ENCODE data around the gene DUT.

Gene DUT

GRCh38 chr15:48371550-48371949 lies 40.3 kb downstream of the DUT start:
- no peak for DNase-seq (ENCODE audit: low read depth, low spot score)

- no peak for DNase-seq (ENCODE audit: low read depth, low spot score)
Observed at GRCh38 chr15:48371961-48372360, 40.7 kb downstream of the DUT start.

- DNase-seq (ENCODE audit: low read depth, low spot score) = no peak
Observed at GRCh38 chr15:48373821-48374451, 42.7 kb downstream of the DUT start.

GRCh38 chr15:48374472-48374871 lies 43.2 kb downstream of the DUT start:
- no peak for DNase-seq (ENCODE audit: low read depth, low spot score)

- DNase-seq (ENCODE audit: low read depth, low spot score) = no peak
Observed at GRCh38 chr15:48375767-48376166, 44.5 kb downstream of the DUT start.

- no peak for DNase-seq (ENCODE audit: low read depth, low spot score)
Observed at GRCh38 chr15:48380198-48380597, 49.0 kb downstream of the DUT start.

- DNase-seq (ENCODE audit: low read depth, low spot score) = no peak
Observed at GRCh38 chr15:48381861-48382260, 50.6 kb downstream of the DUT start.

- DNase-seq (ENCODE audit: low read depth, low spot score) = no peak
Observed at GRCh38 chr15:48383031-48383430, 51.8 kb downstream of the DUT start.

GRCh38 chr15:48384616-48385015 lies 53.4 kb downstream of the DUT start:
- DNase-seq (ENCODE audit: low read depth, low spot score) = no peak

GRCh38 chr15:48385031-48385830 lies 54.0 kb downstream of the DUT start:
- no peak for DNase-seq (ENCODE audit: low read depth, low spot score)

GRCh38 chr15:48388016-48388851 lies 57.0 kb downstream of the DUT start:
- no peak for DNase-seq (ENCODE audit: low read depth, low spot score)

GRCh38 chr15:48388910-48389309 lies 57.7 kb downstream of the DUT start:
- no peak for DNase-seq (ENCODE audit: low read depth, low spot score)

GRCh38 chr15:48389691-48390143 lies 58.5 kb downstream of the DUT start:
- DNase-seq (ENCODE audit: low read depth, low spot score) = no peak

- DNase-seq (ENCODE audit: low read depth, low spot score) = no peak
Observed at GRCh38 chr15:48391950-48392349, 60.7 kb downstream of the DUT start.

- no peak for DNase-seq (ENCODE audit: low read depth, low spot score)
Observed at GRCh38 chr15:48392356-48392755, 61.1 kb downstream of the DUT start.
